ENCODE data around the gene FZD8. TPM values are rescaled to one million over a fixed set of nuclear protein-coding genes. Genes with fewer than 3 reads are reported as not detected.

Gene FZD8
- total RNA-seq, 1 donor: 8.8 TPM

DNA sequence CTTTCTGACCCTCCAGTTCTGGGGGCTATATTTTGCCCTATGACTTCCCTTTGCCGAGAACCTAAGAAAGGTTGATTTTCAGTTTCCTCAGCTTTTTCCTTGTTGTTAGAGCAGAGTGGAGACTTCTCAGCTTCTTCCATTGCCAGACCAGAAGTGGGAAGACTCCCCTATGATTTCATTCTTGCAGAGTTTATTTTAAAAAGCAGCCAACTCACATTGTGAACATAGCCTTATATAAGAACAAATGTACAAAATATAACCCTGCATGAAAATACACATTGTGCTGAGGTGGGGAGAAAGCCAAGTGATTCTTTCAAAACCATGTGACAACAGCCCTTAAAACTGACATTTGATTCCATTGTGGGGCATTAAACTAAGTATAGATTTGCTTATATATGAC lies 33.8 kb upstream of the FZD8 start:
- TF ChIP-seq, protein P1, sequence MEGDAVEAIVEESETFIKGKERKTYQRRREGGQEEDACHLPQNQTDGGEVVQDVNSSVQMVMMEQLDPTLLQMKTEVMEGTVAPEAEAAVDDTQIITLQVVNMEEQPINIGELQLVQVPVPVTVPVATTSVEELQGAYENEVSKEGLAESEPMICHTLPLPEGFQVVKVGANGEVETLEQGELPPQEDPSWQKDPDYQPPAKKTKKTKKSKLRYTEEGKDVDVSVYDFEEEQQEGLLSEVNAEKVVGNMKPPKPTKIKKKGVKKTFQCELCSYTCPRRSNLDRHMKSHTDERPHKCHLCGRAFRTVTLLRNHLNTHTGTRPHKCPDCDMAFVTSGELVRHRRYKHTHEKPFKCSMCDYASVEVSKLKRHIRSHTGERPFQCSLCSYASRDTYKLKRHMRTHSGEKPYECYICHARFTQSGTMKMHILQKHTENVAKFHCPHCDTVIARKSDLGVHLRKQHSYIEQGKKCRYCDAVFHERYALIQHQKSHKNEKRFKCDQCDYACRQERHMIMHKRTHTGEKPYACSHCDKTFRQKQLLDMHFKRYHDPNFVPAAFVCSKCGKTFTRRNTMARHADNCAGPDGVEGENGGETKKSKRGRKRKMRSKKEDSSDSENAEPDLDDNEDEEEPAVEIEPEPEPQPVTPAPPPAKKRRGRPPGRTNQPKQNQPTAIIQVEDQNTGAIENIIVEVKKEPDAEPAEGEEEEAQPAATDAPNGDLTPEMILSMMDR (IDR thresholded peaks at IDR 0.05; ENCODE audit: insufficient read depth, low read length): no peak
- peak; percentile 1 for DNase-seq (ENCODE audit: low read depth)
- H3K4me3 ChIP-seq (ENCODE audit: low read depth, low read length): no peak overlapping the region

DNA sequence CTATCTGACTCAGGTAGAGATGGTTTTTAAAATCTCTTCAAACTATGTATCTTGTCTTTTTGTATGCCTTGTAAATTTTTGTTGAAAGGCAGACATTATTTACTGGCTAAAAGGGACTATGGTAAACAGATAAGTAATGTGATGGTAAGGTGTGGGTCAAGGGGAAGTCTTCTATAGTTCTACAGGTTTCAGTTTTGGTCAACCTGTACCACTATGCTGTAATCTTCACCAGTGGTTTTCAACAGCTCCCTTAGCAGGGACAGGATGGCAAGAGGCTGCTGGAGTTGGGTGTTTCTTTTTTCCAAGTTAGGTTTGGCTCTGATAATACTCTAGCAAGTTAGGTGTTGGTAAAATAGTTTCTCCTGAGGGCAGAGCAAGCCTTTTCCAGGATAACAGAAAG lies 32.7 kb upstream of the FZD8 start:
- H3K4me3 ChIP-seq (ENCODE audit: low read depth, low read length): no peak overlapping the region
- TF ChIP-seq, protein P1 (IDR thresholded peaks at IDR 0.05; ENCODE audit: insufficient read depth, low read length): no peak
- DNase-seq (ENCODE audit: low read depth): no peak

GRCh38 chr10:35668865-35669650 lies 27.0 kb upstream of the FZD8 start:
- TF ChIP-seq, protein P1 (IDR thresholded peaks at IDR 0.05; ENCODE audit: insufficient read depth, low read length): no peak
- DNase-seq (ENCODE audit: low read depth): no peak
- H3K4me3 ChIP-seq (ENCODE audit: low read depth, low read length): no peak overlapping the region

- H3K4me3 ChIP-seq (ENCODE audit: low read depth, low read length): no peak overlapping the region
- TF ChIP-seq, protein P1 (IDR thresholded peaks at IDR 0.05; ENCODE audit: insufficient read depth, low read length): no peak
- no peak for DNase-seq (ENCODE audit: low read depth)
Observed at GRCh38 chr10:35667971-35668370, 25.9 kb upstream of the FZD8 start.

GRCh38 chr10:35667270-35667889 lies 25.3 kb upstream of the FZD8 start:
- TF ChIP-seq, protein P1 (IDR thresholded peaks at IDR 0.05; ENCODE audit: insufficient read depth, low read length): no peak
- no peak overlapping the region for H3K4me3 ChIP-seq (ENCODE audit: low read depth, low read length)
- no peak for DNase-seq (ENCODE audit: low read depth)

DNA sequence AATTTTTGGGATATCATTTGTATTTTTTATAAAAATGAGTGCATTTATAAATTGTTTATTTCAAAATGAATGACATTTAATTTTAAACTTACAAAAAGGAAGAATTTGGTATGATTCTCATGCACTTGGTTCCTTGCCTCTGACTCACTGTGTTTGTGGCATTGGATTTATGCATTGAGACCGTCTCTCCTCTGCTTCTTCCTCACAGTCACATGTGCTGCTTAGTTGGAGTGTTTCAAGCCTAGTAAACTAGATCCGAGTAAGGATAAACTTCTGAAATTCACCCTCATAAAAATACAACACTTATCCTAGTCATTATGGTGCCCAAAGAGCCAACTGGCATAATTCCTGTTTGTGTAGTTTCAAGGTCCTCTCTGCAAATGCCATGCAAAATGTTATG lies 19.1 kb upstream of the FZD8 start:
- H3K4me3 ChIP-seq (ENCODE audit: low read depth, low read length): no peak overlapping the region
- TF ChIP-seq, protein P1 (IDR thresholded peaks at IDR 0.05; ENCODE audit: insufficient read depth, low read length): no peak
- peak; percentile 10 for DNase-seq (ENCODE audit: low read depth)
